HCT116 (cell line): ENCODE measurements around the gene DGKE. TPM values are rescaled to one million over a fixed set of nuclear protein-coding genes. Genes with fewer than 3 reads are reported as not detected.

Source experiments
- ATAC-seq: fragments of 200-7000 bp; cut with Tn5 transposase; 2 replicates; pipeline ENCODE4 v1.9.1; 2020; ENCODE audit warnings: mild to moderate bottlenecking, moderate library complexity
- BruUV-seq: library from RNA; stranded (reverse); fragments of 400-500 nt; replicated peaks from 2 replicates; lab custom pipeline; 2021; lab: Mats Ljungman, UMichigan
- CTCF ChIA-PET: fragments of 300-600 bp; sonication (Branson Sonifier 250); formaldehyde crosslinking; loops from one replicate; lab custom pipeline; 2021; ENCODE audit warnings: antibody characterized with exemption; lab: Charles Lee
- POLR2A ChIA-PET: fragments of 300-600, 350-600 bp; sonication (Branson Sonifier 250); formaldehyde crosslinking; loops from one replicate; lab custom pipeline; 2021; ENCODE audit warnings: antibody characterized with exemption; lab: Charles Lee
- RAD21 ChIA-PET, 2 experiments: fragments of 300-600 bp; sonication (Branson Sonifier 250); formaldehyde crosslinking; loops; one replicate each; lab custom pipeline; 2023; ENCODE audit warnings: low total read pairs in 2 of 2; ENCODE audit not compliant: uncharacterized antibody in 2 of 2, unreplicated experiment in 2 of 2, low non-redundant PET in 1 of 2; lab: Charles Lee
- DNase-seq: peaks from one replicate; pipeline ENCODE4 v3.0.0-alpha.2; 2010; ENCODE audit warnings: low read depth, low spot score
- H2AFZ ChIP-seq: fragments of 200-600 bp; shearing (Covaris generic), sonication (generic); 2 replicates; pipeline ENCODE4 v1.6.1; 2017; ENCODE audit warnings: low read depth, mixed run types, mixed read lengths, antibody characterized with exemption, low read length; ENCODE audit not compliant: poor library complexity, severe bottlenecking
- H3K27ac ChIP-seq: 2 replicates; pipeline ENCODE4 v1.5.1; 2012; ENCODE audit warnings: low read depth, low read length
- H3K27me3 ChIP-seq: fragments of 200-600 bp; sonication (generic); 2 replicates; pipeline ENCODE4 v1.6.1; 2016; ENCODE audit warnings: mixed run types, low read length, mixed read lengths; ENCODE audit not compliant: insufficient read depth
- H3K36me3 ChIP-seq, 2 experiments: fragments of 200-500 bp in 1 of 2; fragments of 200-600 bp in 1 of 2; sonication (Bioruptor generic) in 1 of 2; sonication (generic) in 1 of 2; 2 replicates each; pipeline versions ENCODE4 v1.5.1 to v1.6.1; 2014 to 2016; ENCODE audit warnings: low read length in 2 of 2, inconsistent platforms in 1 of 2, mixed read lengths in 1 of 2, mixed run types in 1 of 2; ENCODE audit not compliant: insufficient read depth in 2 of 2, control insufficient read depth in 1 of 2
- H3K4me1 ChIP-seq, 2 experiments: fragments of 200-600 bp in 1 of 2; sonication (generic) in 1 of 2; 2 replicates each; pipeline versions ENCODE4 v1.5.1 to v1.6.1; 2012 to 2017; ENCODE audit warnings: low read length in 2 of 2, inconsistent platforms in 1 of 2, mild to moderate bottlenecking in 1 of 2, mixed read lengths in 1 of 2, mixed run types in 1 of 2, moderate library complexity in 1 of 2; ENCODE audit not compliant: insufficient read depth in 2 of 2, control insufficient read depth in 1 of 2
- H3K4me2 ChIP-seq: fragments of 200-600 bp; sonication (generic); 2 replicates; pipeline ENCODE4 v1.6.1; 2017; ENCODE audit warnings: mixed run types, low read length, mixed read lengths
- H3K4me3 ChIP-seq, 2 experiments: fragments of 200-600 bp in 1 of 2; sonication (generic) in 1 of 2; replicated peaks in 1 of 2; 2 replicates each; pipeline ENCODE4 v1.5.1; 2011 to 2016; ENCODE audit warnings: low read length in 2 of 2, control low read depth in 1 of 2, low read depth in 1 of 2, mild to moderate bottlenecking in 1 of 2, mixed read lengths in 1 of 2, mixed run types in 1 of 2
- H3K79me2 ChIP-seq: fragments of 200-600 bp; sonication (generic); 2 replicates; pipeline ENCODE4 v1.6.1; 2017; ENCODE audit warnings: mild to moderate bottlenecking, mixed run types, low read length, moderate library complexity, mixed read lengths; ENCODE audit not compliant: insufficient read depth
- H3K9ac ChIP-seq: fragments of 200-600 bp; sonication (generic); 2 replicates; pipeline ENCODE4 v1.6.1; 2016; ENCODE audit warnings: low read length, mixed read lengths
- H3K9me2 ChIP-seq: fragments of 200-600 bp; sonication (generic), shearing (Covaris generic); 2 replicates; pipeline ENCODE4 v1.6.1; 2017; ENCODE audit warnings: mixed run types, mild to moderate bottlenecking, moderate library complexity; ENCODE audit not compliant: insufficient read depth
- H3K9me3 ChIP-seq, 2 experiments: fragments of 200-500 bp in 1 of 2; fragments of 200-600 bp in 1 of 2; sonication (Bioruptor generic) in 1 of 2; sonication (generic) in 1 of 2; 2 replicates each; pipeline ENCODE4 v1.6.1; 2014 to 2017; ENCODE audit warnings: low read length in 2 of 2, mixed read lengths in 2 of 2, inconsistent platforms in 1 of 2, low read depth in 1 of 2, mild to moderate bottlenecking in 1 of 2, mixed run types in 1 of 2, moderate library complexity in 1 of 2; ENCODE audit not compliant: control insufficient read depth in 1 of 2, insufficient read depth in 1 of 2
- H4K20me1 ChIP-seq: fragments of 200-600 bp; sonication (generic), shearing (Covaris generic); 2 replicates; pipeline ENCODE4 v1.6.1; 2017; ENCODE audit warnings: mixed run types, mild to moderate bottlenecking, moderate library complexity; ENCODE audit not compliant: insufficient read depth
- ATF3 ChIP-seq: IDR thresholded peaks from 2 replicates; pipeline ENCODE4 v1.6.1; 2012
- CEBPB ChIP-seq: IDR thresholded peaks from 2 replicates; pipeline ENCODE4 v1.6.1; 2012; ENCODE audit warnings: low read depth
- EGR1 ChIP-seq: IDR thresholded peaks from 2 replicates; pipeline ENCODE4 v1.6.1; 2012; ENCODE audit warnings: low read depth
- EZH2phosphoT487 ChIP-seq: fragments of 200-600 bp; IDR thresholded peaks from 2 replicates; pipeline ENCODE4 v1.6.1; 2018; ENCODE audit warnings: antibody characterized with exemption, borderline replicate concordance
- FOSL1 ChIP-seq: IDR thresholded peaks from 2 replicates; pipeline ENCODE4 v1.6.1; 2012; ENCODE audit warnings: low read depth
- MAX ChIP-seq: IDR thresholded peaks from 2 replicates; pipeline ENCODE4 v1.6.1; 2012
- POLR2A ChIP-seq: IDR thresholded peaks from 2 replicates; pipeline ENCODE4 v1.7.0; 2011; ENCODE audit warnings: borderline replicate concordance; ENCODE audit not compliant: insufficient read depth, insufficient read length; ENCODE audit errors: extremely low read depth
- POLR2AphosphoS5 ChIP-seq: IDR thresholded peaks from 2 replicates; pipeline ENCODE4 v1.6.1; 2011; ENCODE audit warnings: mild to moderate bottlenecking, low read depth, low read length, moderate library complexity
- RAD21 ChIP-seq: IDR thresholded peaks from 2 replicates; pipeline ENCODE4 v1.6.1; 2012; ENCODE audit warnings: low read depth, mild to moderate bottlenecking
- SIN3A ChIP-seq: IDR thresholded peaks from 2 replicates; pipeline ENCODE4 v1.6.1; 2012; ENCODE audit warnings: low read depth
- SRF ChIP-seq: IDR thresholded peaks from 2 replicates; pipeline ENCODE4 v1.6.1; 2012; ENCODE audit warnings: low read depth
- YY1 ChIP-seq: IDR thresholded peaks from 2 replicates; pipeline ENCODE4 v1.6.1; 2011; ENCODE audit warnings: low read length, low read depth, moderate library complexity, mild to moderate bottlenecking; ENCODE audit not compliant: insufficient replicate concordance; ENCODE audit errors: extremely low read depth
- ZBTB33 ChIP-seq: IDR thresholded peaks from 2 replicates; pipeline ENCODE4 v1.6.1; 2011; ENCODE audit warnings: mild to moderate bottlenecking, low read length, moderate library complexity; ENCODE audit not compliant: insufficient replicate concordance; ENCODE audit errors: extremely low read depth
- ZFX ChIP-seq: fragments of 450-650 bp; IDR thresholded peaks from 2 replicates; pipeline ENCODE4 v1.6.1; 2017
- ZNF274 ChIP-seq: fragments of 200-500 bp; sonication (Bioruptor generic); IDR thresholded peaks from 2 replicates; pipeline ENCODE4 v1.6.1; 2014; ENCODE audit warnings: mild to moderate bottlenecking, low read depth, low read length, inconsistent platforms
- intact Hi-C: fragments of 100-400 bp; cut with micrococcal nuclease; formaldehyde crosslinking; loops from 2 replicates; pipeline ENCODE4 v1.10.0; 2022
- total RNA-seq: library from RNA; stranded (reverse); gene quantifications from one replicate; pipeline ENCODE4 v1.2.1, GENCODE V29; 2021; ENCODE audit not compliant: unreplicated experiment

DGKE gene
- total RNA-seq, 1 experiment from 2014 or later, result 5.2 TPM

- no peaks in the 10 kb centered on the region for H4K20me1 ChIP-seq
- ATAC-seq, result no peak
- BruUV-seq, result no TSS peak
- no peaks in the 10 kb centered on the region for H3K36me3 ChIP-seq
- no peak for DNase-seq
- intact Hi-C loops, result loop anchor here (10.0 kb wide), 1 partner anchor 246 kb away; the partner anchor contains the start of gene AKAP1
- no peak overlapping the region for H2AFZ ChIP-seq
- no peak overlapping the region for H3K4me3 ChIP-seq
- H3K4me2 ChIP-seq, result no peak overlapping the region
- no peak overlapping the region for H3K9ac ChIP-seq
- RAD21 ChIA-PET, result no interaction called here
- CTCF ChIA-PET, result interaction anchor here (2.8 kb wide), 1 partner anchor 19 kb away, joined by 10 read pairs; no protein-coding TSS in a partner anchor
- H3K9me3 ChIP-seq, result no peaks in the 10 kb centered on the region
- no peaks in the 10 kb centered on the region for H3K79me2 ChIP-seq
- POLR2A ChIA-PET, result interaction anchor here (1.4 kb wide), 1 partner anchor 75 kb away, joined by 7 read pairs; the partner anchor contains the start of gene TRIM25
- no peak for TF ChIP-seq POLR2AphosphoS5
- H3K27me3 ChIP-seq, result no peaks in the 10 kb centered on the region
- peaks cover 0 to 9% of the 10 kb centered on the region in 2 experiments; a peak in 2 of 4 replicates for H3K4me1 ChIP-seq
- no peak overlapping the region for H3K27ac ChIP-seq
- H3K9me2 ChIP-seq, result no peaks in the 10 kb centered on the region
Observed at GRCh38 chr17:56838687-56839086, 4.7 kb downstream of the DGKE start.

GRCh38 chr17:56842577-56842976 is 8.6 kb downstream of the DGKE start:
- no peak for TF ChIP-seq CEBPB
- TF ChIP-seq ZNF274, result no peak
- TF ChIP-seq ATF3, result no peak
- TF ChIP-seq FOSL1, result no peak
- TF ChIP-seq EZH2phosphoT487, result no peak
- TF ChIP-seq ZFX, result no peak
- TF ChIP-seq ZBTB33, result no peak
- no peak for TF ChIP-seq EGR1
- TF ChIP-seq SRF, result no peak
- TF ChIP-seq POLR2A, result no peak
- no peak for TF ChIP-seq SIN3A
- TF ChIP-seq RAD21, result no peak
- TF ChIP-seq MAX, result no peak
- TF ChIP-seq YY1, result no peak
- no peak for DNase-seq
- Histone ChIP-seq H3K9ac (no peak overlapping the region), H3K4me1 (no peaks in the 10 kb centered on the region), H3K9me2 (no peaks in the 10 kb centered on the region), H3K36me3 (no peaks in the 10 kb centered on the region), H3K79me2 (no peaks in the 10 kb centered on the region), H4K20me1 (no peaks in the 10 kb centered on the region), H3K27ac (no peak overlapping the region), H3K27me3 (no peaks in the 10 kb centered on the region), H3K4me3 (no peak overlapping the region), H3K4me2 (no peak overlapping the region), H3K9me3 (no peaks in the 10 kb centered on the region), H2AFZ (no peak overlapping the region)
- ChIA-PET CTCF (interaction anchor here (0.8 kb wide), 1 partner anchor 23 kb away, joined by 4 read pairs; no protein-coding TSS in a partner anchor), POLR2A (interaction anchor here (1.1 kb wide), 1 partner anchor 23 kb away, joined by 3 read pairs; no protein-coding TSS in a partner anchor), RAD21 (no interaction called here)
- intact Hi-C loops, result no loop called here
- ATAC-seq, result no peak
- BruUV-seq, result no TSS peak
